Left lung (tissue), 10 donors: ENCODE measurements around the gene USP28. TPM values are rescaled to one million over a fixed set of nuclear protein-coding genes. Genes with fewer than 3 reads are reported as not detected.

ENCODE experiments used
- ATAC-seq: fragments of 200-7000 bp; cut with Tn5 transposase; one replicate; pipeline ENCODE4 v1.9.1; 2020; ENCODE audit warnings: moderate library complexity
- DNase-seq, 4 donors: peaks; one replicate each; pipeline ENCODE4 v3.0.0-alpha.2; 2013 to 2020
- H3K27ac ChIP-seq, 2 donors: fragments of 200-600 bp; sonication (generic) in 1 of 2; one replicate each; pipeline versions ENCODE4 v1.5.0 to v1.8.0; 2020 to 2021
- H3K27me3 ChIP-seq, 2 donors: fragments of 200-600 bp; sonication (generic) in 1 of 2; one replicate each; pipeline versions ENCODE4 v1.5.0 to v1.8.0; 2020 to 2021
- H3K36me3 ChIP-seq, 2 donors: fragments of 200-600 bp; sonication (generic) in 1 of 2; one replicate each; pipeline versions ENCODE4 v1.5.0 to v1.8.0; 2020 to 2021
- H3K4me1 ChIP-seq, 2 donors: fragments of 200-600 bp; one replicate each; pipeline ENCODE4 v1.8.0; 2021
- H3K4me3 ChIP-seq, 2 donors: fragments of 200-600 bp; sonication (generic) in 1 of 2; one replicate each; pipeline versions ENCODE4 v1.5.0 to v1.8.0; 2020 to 2021; ENCODE audit warnings: mild to moderate bottlenecking in 1 of 2
- H3K9me3 ChIP-seq, 2 donors: fragments of 200-600 bp; sonication (generic) in 1 of 2; one replicate each; pipeline versions ENCODE4 v1.5.0 to v1.8.0; 2020 to 2021
- CTCF ChIP-seq, 2 donors: fragments of 200-600 bp; sonication (generic) in 1 of 2; IDR thresholded peaks; one replicate each; pipeline versions ENCODE4 v1.5.0 to v1.8.0; 2021; ENCODE audit warnings: antibody characterized with exemption in 2 of 2
- intact Hi-C, 2 donors: fragments of 100-400 bp; cut with DNase I; formaldehyde crosslinking; loops; one replicate each; pipeline versions ENCODE4 v1.11.2 to v1.14.2; 2022
- polyA plus RNA-seq, 6 donors: library from polyadenylated mRNA; unstranded; fragments of 120-200 nt; gene quantifications; one replicate each; pipeline ENCODE4 v1.2.1, GENCODE V29; 2013; ENCODE audit not compliant: insufficient read length in 6 of 6
- total RNA-seq, 2 donors: library from RNA; stranded (reverse); fragmentation: NEBNext Ultra II Directional; extraction: Animal tissue kit (Norgen Biotek cat#: 25700); gene quantifications; one replicate each; pipeline ENCODE4 v1.2.1, GENCODE V29; 2021
- donor health status: DM: no; HTN: yes; CAD: no.
- donor health status: DM: no; HTN: no; CAD: no.

Gene USP28
- total and polyA plus RNA-seq, 8 donors = 21.7 to 52.1 (median 39.6) TPM

GRCh38 chr11:113876798-113877669 is 1.7 kb upstream of the USP28 start:
- DNase-seq (no peak), ATAC-seq (no peak)

GRCh38 chr11:113876074-113876797 is 864 bp upstream of the USP28 start:
- peak overlapping the region; percentile 30 to 78 for H3K4me3 ChIP-seq
- no peaks in the 10 kb centered on the region for H3K27me3 ChIP-seq
- no peak for DNase-seq
- no peaks in the 10 kb centered on the region for H3K36me3 ChIP-seq
- peaks cover 11 to 26% of the 10 kb centered on the region in 2 donors for H3K4me1 ChIP-seq
- intact Hi-C loops = no loop called here
- H3K9me3 ChIP-seq = no peaks in the 10 kb centered on the region
- ATAC-seq = no peak
- peak overlapping the region; percentile 93 to 96 for H3K27ac ChIP-seq
- no peak for TF ChIP-seq CTCF (IDR thresholded peaks at IDR 0.05)

More at GRCh38 chr11:113876798-113877669, 1.7 kb upstream of the USP28 start:
- Histone ChIP-seq H3K4me1 (peaks cover 11 to 26% of the 10 kb centered on the region in 2 donors), H3K36me3 (no peaks in the 10 kb centered on the region), H3K4me3 (no peak overlapping the region), H3K9me3 (no peaks in the 10 kb centered on the region), H3K27ac (no peak overlapping the region), H3K27me3 (no peaks in the 10 kb centered on the region)
- TF ChIP-seq CTCF (IDR thresholded peaks at IDR 0.05) = no peak
- intact Hi-C loops = no loop called here

- intact Hi-C loops = no loop called here
- H3K4me3 ChIP-seq = peak overlapping the region; percentile 68 to 78
- H3K27me3 ChIP-seq = no peaks in the 10 kb centered on the region
- peak in 2 of 4 donors; percentile 19 to 21 for DNase-seq
- no peaks in the 10 kb centered on the region for H3K9me3 ChIP-seq
- no peaks in the 10 kb centered on the region for H3K36me3 ChIP-seq
- no peak for TF ChIP-seq CTCF (IDR thresholded peaks at IDR 0.05)
- H3K4me1 ChIP-seq = peaks cover 11 to 26% of the 10 kb centered on the region in 2 donors
- H3K27ac ChIP-seq = peak overlapping the region; percentile 77 to 96
- ATAC-seq = peak; percentile 14
Observed at GRCh38 chr11:113874581-113875233, 665 bp downstream of the USP28 start.

GRCh38 chr11:113874096-113874495 is 1.3 kb downstream of the USP28 start:
- ATAC-seq (no peak), DNase-seq (no peak)
- intact Hi-C loops = no loop called here
- TF ChIP-seq CTCF (IDR thresholded peaks at IDR 0.05) = no peak
- Histone ChIP-seq H3K36me3 (no peaks in the 10 kb centered on the region), H3K9me3 (no peaks in the 10 kb centered on the region), H3K4me3 (peak overlapping the region; percentile 68 to 78), H3K27me3 (no peaks in the 10 kb centered on the region), H3K4me1 (peaks cover 11 to 26% of the 10 kb centered on the region in 2 donors), H3K27ac (no peak overlapping the region)
